ENCODE data around the gene HEMK1.

The HEMK1 gene

DNA sequence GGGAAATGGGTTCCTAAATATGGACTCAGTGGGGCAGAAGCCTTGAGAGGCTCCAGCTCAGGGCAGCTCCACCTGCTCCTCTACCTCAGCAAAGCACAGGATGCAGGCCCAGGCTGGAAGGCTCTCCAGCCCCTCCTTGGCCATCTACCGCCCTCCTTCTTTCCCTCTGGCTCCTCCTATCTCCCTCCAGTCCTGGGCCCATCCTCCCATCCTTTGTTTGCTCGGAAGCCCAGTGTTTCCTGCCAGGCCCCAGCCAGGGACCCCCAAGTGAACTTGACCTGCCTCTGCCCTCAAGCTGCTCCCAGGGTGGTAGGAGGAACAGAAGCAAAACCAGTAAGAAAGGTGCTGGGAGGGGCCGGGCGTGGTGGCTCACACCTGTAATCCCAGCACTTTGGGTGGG is 67.7 kb downstream of the HEMK1 start:
- no peak for DNase-seq (ENCODE audit: low read depth)

DNA sequence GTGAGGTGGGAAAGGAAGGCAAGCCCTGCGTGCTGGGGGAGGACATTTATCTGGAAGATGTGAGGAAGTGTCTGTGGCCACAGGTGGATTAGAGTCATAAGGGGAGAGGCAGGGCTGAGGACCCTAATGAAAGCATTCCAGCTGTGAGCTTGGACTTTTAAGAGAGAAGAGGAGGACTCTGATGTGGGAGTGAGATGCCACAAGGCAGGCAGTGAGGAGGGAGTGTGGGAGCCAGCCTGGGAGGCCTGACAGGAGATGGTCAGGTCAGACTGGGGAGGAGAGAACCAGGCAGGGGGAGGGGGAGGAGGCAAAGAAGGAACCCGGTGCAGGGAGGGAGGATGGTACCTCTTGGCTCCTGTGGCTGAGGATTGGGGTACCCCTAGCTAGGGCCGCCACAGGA is 68.6 kb downstream of the HEMK1 start:
- DNase-seq (ENCODE audit: low read depth), result no peak

DNA sequence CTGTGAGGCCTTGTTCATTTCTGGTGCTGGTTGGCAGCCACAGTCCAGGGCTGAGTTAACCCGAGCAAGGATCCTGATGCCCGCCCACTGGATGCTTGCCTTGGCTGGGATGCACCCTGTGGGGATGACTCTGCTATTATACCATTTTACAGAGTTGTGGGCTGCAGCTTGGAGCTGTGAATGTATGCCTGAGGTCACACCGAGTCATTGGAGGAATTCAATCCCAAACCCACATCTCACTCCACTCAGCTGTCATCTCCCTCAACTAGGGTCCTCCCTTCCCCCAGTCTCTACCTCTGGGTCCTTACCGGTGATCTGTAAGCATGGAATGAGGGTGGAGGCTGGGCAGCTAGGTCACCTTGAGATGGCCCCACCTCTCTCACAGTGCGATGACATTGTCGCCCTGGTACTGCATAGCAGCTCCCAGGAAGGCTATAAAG is 69.8 kb downstream of the HEMK1 start:
- DNase-seq (ENCODE audit: low read depth), result no peak

DNA sequence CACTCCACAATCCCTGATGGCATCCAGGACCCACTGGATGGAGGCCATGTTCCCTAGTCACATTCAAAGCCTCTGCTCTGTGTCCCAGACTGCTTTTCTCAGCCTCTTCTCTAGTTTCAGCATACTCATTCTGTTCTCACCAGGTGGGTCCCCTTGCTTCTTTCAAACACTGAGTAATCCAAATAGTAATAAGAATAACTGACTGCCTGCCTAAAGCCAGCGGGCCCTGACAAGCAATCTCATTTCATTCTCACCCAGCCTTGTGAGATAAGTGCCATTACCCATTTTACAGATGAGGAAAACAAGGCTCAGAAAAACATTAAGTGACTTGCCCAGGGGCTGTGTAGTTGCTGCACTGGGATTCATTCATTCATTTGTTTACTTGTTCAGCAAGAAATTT is 73.1 kb downstream of the HEMK1 start:
- DNase-seq (ENCODE audit: low read depth), result no peak

DNA sequence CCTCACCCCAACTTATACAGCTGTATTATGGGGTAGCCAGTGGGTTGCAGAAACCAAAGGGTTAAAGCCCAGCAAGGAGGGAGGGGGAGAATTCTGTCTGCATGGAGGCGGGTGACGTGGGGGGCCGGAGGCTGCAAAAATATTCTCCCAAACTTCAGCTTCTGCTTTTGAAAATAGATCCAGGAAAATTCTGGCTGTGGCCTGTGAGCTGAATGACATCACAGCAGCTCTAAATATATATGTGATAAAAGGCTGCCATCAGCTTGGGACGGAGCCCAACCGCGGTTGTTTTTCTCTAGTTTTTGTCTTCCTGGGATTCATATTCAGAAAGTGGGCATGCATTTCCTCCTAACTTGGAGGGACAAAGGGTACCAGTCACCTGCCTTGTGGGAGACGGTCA is 75.2 kb downstream of the HEMK1 start:
- DNase-seq (ENCODE audit: low read depth), result no peak

DNA sequence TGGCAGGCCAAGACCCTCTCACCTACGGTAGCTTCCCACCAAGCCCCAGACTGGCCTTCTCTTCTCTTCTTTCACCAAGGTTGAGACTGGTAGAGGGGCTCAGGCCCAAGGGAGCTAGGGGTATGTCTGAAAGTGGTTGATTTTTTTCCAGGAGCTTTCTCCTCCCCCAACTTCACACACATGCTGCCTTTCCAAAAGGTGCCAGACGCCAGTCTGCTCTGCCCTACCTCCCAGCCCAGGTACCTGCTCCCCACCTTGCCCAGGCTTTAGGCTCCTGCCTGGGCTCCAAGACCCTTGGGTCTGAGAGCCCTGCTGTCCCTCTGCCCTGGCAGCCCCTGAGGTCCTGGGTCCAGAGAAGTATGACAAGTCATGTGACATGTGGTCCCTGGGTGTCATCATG is 76.1 kb downstream of the HEMK1 start:
- no peak for DNase-seq (ENCODE audit: low read depth)

All from stimulated activated CD8-positive, alpha-beta memory T cell treated with anti-CD3 and anti-CD28 coated beads, Interleukin-12 subunit alpha, Interleukin-12 subunit beta, amount 100 ng/mL, for 4 hours (primary cell).